GM18858 (cell line): ENCODE data around the gene CFAP210.

Source experiments
- ATAC-seq: cut with Tn5 transposase; IDR thresholded peaks from one replicate; pipeline ENCODE4 v1.9.1; 2021; ENCODE audit not compliant: unreplicated experiment

The CFAP210 gene

DNA sequence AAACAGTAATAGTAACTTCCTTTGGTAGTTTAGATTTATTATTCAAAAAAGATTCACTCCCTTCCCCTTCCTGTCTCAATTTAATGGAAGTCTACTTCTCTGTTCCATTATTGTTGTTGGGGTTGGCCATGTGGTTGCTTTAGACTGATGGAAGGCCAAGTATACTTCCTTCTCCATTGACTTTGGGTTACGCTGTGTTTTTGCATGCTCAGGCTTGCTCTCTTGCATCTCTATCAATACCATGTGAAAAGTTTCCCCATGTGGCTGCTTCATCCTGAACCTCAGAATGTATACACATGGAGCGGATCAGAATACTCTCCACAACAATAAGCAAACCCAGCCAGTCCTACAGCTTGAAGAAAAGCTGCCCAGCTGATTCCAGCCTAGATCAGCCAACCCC lies 20.3 kb downstream of the CFAP210 start:
- ATAC-seq = no peak

DNA sequence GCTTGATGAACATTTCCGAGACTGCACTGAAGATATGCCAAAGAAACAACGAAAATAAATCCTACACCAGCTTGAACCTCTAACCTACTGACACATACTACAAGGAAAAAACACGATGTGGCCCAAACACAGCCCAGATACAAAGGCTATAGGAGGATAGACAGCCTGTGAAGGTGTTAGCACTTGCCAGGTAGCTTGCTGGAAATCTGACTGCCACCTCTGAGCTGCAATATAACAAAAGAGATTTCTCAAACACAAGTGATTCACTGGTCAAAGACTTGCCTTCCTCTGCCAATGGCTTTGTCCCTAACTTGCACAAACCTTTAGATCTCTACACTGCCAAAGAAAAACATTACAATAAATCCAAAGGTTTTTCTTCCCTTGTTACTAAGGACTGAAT lies 21.1 kb downstream of the CFAP210 start:
- no peak for ATAC-seq

DNA sequence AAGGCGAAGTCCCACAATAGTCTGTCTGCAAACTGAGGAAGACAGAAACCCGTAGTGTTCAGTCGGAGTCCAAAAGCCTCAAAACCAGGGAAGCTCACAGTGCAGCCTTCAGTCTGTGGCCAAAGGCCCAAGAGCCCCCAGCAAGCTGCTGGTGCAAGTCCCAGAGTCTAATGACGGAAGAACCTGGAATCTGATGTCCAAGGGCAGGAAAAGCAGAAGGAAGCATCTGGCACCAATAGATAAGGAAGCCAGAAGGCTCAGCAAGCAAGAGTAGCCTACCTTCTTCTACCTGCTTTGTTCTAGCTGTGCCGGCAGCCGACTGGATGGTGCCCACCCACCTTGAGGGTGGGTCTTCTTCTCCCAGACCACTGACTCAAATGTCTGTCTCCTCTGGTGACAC lies 21.8 kb downstream of the CFAP210 start:
- ATAC-seq = no peak

DNA sequence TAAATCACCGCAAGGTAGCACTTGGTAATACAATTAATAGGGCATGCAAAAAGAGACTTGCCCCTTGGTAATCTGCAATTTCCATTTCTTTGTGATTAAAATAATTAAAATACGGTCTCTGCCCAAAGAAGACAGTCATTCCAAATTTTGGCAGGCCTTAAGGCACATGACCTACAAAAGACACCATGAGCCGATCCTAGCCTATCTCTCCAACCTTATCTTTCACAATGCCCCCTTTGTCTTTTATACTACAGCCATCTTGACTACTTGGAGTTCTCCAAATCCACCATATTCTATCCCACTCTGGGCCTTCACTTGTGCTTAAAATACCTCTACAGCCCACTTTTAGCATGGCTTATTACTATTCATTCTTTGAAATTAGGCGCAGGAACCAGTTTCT lies 23.3 kb downstream of the CFAP210 start:
- ATAC-seq = no peak

DNA sequence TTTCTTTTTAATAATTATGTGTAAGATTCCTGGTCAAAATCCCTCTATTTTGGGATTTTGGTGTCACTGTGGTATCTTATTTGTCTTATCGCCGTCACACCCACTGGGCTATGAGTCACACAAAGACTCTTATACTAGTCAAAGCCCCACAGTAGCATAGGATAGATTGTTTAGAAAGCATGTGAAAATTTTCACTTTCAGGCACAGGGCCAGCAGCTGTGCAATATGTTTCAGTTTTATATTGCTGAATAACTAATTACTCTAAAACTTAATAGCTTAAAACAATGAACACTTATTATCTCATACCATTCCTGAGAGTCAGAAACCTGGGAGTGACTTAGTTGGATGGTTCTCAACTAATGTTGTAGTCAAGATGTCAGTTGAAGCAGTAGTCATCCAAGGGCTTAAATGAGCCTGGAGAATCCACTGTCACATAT lies 24.0 kb downstream of the CFAP210 start:
- no peak for ATAC-seq

DNA sequence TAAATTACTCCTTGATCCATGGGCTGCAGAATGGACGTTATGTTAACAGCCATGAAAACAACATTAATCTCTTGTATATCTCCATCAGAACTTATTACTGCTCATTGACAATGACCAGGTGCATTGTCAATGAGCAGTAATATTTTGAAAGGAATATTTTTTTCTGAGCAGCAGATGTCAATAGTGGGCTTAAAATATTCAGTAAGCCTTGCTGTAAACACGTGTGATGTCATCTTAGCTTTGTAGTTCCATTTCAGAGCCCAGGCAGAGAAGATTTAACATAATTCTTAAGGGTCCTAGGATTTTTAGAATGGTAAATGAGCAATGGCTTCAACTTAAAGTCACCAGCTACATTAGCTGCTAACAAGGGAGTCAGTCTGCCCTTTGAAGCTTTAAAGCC lies 26.6 kb downstream of the CFAP210 start:
- no peak for ATAC-seq

DNA sequence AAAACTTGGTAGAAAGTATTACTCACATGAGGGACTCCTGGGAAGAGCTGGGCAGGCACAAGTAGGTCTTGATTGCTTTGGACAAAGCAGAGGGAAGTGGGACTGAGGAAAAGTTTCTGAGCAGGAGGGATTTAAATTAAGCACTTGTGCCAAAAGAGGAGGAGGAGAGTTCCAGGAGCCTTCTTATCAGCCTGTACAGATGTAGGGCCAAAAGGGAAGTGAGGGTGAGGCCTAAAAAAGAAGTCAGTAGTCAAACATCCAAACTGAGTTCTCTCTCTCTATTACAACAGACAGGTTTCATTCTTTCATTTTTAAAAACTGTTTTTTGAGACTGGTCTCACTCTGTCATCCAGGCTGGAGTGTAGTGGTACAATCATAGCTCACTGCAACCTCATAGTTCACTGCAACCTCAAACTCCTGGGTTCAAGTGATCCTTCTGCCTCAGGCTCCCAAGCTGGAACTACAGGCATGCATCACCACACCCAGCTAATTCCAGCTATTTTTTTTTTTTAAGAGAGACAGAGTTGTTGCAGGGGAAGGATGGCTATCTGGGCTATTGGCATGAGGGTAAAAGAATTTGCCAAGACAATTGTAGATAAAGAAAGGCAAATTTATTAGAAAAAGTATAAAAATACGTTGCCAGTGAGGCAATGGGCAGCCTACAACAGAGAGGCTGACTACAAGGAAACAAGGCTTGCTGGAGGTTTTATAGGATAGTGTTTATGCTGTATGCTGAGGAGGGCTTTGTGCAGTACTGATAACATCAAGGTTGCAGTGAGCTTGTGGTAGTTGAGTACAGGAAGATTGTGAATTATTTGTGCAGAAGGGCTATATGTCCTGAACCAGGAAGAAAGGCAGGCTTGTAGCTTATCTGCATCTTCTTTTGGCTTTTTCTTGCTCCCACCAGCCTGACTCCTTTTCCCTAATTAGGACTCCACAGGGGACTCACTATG lies 29.0 kb downstream of the CFAP210 start:
- no peak for ATAC-seq

DNA sequence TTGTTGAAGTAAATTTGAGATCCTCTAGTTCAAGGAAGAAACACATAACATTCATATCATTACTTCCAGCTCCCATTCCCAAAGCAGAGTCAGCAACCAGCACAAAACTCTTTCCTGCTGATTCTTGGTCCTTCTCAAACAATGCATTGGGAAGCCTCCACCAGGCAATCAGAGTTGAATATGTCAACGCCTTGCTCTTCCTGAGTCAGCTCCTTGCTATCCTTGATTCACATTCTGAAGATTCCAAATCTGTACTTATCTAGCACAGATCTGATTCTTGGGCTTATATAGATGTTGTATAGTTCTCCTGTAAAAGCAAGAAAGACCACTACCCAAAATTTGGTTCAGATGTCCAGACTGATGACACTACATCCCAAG lies 29.6 kb downstream of the CFAP210 start:
- no peak for ATAC-seq

DNA sequence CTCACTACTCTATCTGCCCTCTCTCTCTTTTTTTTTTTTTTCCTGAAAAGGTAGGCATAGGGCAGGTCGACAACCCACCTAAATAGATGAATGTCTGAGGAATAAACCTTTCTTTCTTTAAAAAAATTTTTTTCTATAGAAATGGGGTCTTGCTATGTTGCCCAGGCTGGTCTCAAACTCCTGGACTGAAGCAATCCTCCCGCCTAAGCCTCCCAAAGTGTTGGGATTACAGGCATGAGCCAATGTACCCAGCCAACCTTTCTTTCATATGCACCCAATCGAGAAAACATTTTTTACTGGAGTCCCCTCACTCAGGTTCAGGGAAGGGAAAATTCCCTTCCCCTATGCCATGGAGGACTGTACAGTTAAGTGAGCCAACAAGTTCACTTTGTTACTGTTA lies 31.0 kb downstream of the CFAP210 start:
- no peak for ATAC-seq

DNA sequence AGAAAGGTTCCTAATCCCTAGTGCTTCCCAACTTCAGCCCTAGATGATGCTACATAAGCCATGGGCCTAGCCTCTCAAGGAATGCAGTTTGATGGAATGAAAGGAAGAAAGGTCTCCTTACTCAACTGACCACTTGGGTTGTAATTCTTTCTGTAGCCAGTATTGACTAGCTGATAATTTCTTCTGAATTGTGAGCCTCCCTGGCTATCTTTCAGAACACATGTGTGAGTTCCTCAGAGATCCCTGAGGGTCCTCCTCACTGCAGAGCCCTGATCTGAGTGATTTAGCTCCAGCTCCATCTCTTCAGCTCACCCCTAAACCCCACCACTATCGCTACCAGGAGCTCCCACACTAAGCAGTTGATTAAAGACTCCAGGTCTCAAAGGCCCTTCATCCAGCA lies 31.5 kb downstream of the CFAP210 start:
- no peak for ATAC-seq

DNA sequence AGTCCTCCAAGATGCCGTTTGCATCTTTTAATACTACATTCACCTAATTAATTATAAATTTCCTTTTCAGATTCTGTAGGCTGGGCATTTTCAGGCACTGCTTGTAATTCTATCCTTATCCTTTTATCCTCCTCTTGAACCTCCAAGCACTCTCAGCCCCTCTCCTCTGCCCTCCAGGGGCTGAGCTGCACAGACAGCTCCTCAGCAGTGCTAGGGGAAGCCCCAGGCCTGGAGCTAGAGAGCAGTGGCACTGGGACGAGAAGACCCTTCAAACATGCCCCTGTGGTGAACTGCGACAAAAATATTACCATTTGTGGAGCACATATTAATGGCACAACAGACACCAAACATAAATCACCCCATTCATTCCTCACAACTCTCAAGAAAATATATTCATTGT lies 32.9 kb downstream of the CFAP210 start:
- no peak for ATAC-seq

DNA sequence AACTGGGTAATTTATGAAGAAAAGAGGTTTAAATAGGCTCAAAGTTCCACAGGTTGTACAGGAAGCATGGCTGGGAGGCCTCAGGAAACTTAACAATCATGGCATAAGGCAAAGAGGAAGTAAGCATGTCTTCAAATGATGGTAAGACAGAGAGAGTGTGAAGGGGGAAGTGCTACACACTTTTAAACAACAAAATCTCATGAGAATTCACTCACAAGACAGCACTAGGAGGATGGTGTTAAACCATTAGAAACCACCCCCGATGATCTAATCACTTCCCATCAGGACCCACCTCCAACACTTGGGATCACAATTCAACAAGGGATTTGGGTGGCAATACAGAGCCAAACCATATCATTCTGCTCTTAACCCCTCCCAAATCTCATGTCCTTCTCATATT lies 34.9 kb downstream of the CFAP210 start:
- no peak for ATAC-seq

DNA sequence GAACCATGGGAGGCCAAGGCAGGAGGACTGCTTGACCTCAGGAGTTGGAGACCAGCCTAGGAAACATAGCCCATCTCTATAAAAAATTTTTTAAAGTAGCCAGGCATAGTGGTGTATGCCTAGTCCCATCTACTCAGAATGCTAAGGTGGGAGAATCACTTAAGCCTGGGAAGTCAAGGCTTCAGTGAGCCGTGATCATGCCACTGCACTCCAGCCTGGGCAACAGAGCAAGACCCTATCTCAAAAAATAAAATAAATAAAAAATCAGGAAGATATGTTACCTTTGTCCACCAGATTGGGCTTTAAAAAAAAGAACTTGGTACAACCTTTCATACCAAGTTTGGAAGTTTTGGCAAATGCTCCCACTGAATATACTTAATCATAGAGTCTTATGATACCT lies 35.3 kb downstream of the CFAP210 start:
- ATAC-seq = no peak

DNA sequence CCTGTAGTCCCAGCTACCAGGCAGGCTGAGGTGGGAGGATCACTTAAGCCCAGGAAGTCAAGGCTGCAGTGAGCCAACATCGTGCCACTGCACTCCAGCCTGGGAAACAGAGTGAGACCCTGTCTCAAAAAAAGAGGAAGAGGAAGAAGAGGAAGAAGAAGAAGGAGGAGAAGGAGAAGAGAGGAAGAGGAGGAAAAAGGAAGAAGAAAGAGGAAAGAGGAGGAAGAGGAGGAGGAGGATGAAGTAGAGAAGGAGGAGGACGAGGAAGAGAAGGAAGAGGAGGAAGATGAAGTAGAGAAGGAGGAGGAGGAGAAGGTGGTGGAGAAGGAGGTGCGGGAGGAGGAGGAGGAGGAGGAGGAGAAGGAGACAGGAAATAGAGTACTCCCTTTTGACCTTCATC lies 38.0 kb downstream of the CFAP210 start:
- no peak for ATAC-seq

DNA sequence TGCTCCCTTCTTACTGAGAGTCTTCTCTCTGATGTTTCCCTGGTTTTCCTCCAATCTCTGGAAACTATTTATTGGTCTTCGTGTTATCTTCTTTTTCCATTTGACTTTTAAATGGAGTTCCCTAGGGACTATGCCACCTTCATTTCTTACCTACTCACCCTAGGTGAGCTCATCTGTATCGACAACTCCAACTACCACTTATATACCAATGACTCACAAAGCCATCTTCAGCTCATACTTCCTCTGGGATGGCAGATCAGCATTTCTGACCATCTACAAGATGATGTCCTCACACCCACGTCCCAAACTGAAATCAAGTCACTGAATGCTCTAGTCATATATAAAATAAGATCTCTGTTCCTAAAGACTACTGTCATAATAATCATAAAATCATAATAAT lies 40.6 kb downstream of the CFAP210 start:
- no peak for ATAC-seq

DNA sequence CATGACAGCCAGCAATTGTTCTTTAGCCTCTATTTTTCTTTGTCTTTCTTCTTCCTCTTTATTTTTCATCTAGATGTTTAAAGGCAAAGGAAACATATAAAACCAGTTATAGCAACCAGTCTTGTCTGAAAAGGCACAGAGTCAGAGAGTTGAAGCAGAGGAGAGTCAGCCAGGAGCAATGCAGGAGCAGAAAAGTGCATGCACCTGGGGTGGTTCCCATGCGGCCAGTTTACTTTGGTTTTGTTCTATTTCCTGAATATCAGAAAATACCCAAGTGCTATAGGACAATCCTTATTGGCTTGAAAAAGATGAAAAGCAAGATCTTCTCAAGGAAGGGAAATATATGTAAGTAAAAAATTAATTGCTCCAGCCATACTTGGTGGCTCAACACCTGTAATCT lies 44.9 kb downstream of the CFAP210 start:
- no peak for ATAC-seq

DNA sequence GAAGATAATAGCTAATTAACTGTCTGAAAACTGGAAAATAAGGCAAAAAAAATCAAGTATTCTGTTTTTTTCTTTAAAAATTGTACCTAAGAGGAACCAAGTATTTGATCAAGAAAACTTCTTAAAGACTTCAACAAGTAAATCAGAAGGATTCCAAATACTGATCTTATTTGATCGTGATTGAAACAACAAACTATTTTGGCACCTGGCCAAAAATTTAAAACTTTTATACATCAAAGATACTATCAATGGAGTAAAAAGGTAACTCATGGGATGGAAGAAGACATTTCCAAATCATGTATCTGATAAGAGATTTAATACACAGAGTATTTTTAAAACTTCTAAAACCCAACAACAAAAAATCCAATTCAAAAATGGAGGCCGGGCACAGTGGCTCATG lies 46.7 kb downstream of the CFAP210 start:
- no peak for ATAC-seq

DNA sequence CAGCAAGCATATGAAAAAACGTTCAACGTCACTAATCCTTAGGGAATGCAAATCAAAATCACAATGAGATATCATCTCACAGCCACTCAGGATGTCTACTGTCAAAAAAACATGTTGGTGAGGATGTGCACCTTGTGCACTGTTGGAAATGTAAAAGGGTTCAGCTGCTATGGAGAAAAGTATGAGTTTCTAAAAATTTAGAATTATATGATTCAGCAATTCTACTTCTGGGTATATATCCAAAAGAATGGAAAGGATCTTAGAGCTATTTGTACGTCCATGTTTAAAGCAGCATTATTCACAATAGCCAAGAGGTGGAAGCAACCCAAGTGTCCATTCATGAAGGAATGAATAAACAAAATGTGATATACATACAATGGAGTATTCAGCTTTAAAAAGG lies 50.0 kb downstream of the CFAP210 start:
- no peak for ATAC-seq

DNA sequence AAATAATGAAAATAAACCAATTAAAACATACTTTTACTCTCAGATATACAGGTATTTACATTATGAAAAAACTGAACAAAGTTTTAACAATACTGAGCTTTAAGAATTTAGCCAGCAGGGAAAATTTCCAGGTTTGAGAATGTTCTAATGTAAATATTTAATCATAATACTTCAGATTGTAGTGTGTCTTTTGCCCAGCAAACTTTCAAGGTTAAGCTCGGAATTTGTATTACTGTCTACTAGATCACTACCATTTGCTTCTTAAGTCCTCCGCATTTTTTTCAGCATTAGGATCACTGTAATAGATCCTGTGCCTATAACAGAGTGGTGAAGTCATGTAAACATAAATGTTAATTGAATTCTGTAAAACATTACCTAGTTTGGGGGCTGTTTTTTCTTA lies 52.7 kb downstream of the CFAP210 start:
- no peak for ATAC-seq

DNA sequence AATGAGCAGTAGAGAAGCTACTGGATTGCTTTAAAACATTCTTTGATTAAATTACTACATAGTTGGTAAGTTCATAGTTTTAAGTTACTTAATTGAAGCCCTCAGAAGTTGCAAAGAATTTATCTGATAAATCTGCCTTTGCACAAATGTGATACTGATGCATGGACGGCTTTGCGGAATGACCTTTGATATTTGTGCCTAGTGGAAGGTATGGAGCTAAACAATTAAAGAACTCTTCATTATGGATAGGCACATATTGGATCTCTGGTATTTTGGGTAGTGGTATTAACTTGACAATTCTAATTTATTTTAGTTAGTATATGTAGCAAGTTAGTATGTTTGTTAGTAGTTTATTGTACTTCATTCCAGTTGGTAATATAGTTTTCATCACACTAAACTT lies 54.1 kb downstream of the CFAP210 start:
- no peak for ATAC-seq

DNA sequence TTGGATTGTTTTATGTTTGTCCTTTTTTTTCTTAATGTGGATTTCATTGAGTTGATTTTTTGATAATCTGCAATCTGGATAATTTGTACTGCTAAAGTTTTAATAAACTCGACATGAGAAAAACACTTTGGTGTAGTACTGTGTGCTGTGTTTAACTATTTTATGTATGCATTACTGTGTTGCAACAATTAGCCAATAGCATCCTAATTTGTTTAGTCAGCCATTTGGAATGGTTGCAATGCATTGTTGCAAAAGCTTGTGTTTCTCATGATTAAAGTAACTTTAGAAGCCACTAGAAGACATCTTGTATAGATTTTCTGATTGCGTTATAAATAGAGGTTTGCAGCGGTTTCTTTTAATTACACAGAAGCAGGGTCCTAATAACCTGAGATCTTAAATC lies 56.6 kb downstream of the CFAP210 start:
- ATAC-seq = no peak

DNA sequence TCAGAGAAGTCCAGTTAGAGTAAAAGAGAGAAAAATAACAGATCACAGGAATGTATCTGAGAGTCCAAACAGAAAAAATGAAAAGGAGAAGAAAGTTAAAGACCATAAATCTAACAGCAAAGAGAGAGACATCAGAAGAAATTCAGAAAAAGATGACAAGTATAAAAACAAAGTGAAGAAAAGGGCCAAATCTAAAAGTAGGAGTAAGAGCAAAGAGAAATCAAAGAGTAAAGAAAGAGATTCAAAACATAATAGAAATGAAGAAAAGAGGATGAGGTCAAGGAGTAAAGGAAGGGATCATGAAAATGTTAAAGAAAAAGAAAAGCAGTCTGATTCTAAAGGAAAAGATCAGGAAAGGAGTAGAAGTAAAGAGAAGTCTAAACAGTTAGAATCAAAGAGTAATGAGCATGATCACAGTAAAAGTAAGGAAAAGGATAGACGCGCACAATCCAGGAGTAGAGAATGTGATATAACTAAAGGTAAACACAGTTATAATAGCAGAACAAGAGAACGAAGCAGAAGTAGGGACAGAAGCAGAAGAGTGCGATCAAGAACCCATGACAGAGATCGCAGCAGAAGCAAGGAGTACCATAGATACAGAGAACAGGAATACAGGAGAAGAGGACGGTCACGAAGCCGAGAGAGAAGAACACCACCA lies 57.6 kb downstream of the CFAP210 start:
- no peak for ATAC-seq

DNA sequence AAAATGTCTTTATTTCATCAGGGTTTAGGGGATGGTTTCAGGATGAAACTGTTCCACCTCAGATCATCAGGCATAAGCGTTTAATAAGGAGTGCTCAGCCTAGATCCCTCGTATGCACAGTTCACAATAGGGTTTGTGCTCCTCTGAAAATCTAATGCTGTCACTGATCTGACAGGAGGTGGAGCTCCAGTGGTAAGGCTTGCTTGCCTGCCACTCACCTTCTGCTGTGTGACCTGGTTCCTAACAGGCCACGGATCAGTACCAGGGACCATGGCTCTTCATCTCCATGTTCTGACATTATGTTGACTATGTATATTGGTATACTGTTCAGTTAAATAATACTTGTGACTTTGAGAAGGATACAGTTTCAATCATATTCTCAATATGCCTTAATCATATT lies 68.4 kb downstream of the CFAP210 start:
- no peak for ATAC-seq
